ENCODE data around the gene RBM44.
"Not testable (repeated sequence)": the region's sequence is repeated elsewhere in the genome, so short reads cannot be mapped to it uniquely, and the experiment has no call there.

Gene RBM44, protein sequence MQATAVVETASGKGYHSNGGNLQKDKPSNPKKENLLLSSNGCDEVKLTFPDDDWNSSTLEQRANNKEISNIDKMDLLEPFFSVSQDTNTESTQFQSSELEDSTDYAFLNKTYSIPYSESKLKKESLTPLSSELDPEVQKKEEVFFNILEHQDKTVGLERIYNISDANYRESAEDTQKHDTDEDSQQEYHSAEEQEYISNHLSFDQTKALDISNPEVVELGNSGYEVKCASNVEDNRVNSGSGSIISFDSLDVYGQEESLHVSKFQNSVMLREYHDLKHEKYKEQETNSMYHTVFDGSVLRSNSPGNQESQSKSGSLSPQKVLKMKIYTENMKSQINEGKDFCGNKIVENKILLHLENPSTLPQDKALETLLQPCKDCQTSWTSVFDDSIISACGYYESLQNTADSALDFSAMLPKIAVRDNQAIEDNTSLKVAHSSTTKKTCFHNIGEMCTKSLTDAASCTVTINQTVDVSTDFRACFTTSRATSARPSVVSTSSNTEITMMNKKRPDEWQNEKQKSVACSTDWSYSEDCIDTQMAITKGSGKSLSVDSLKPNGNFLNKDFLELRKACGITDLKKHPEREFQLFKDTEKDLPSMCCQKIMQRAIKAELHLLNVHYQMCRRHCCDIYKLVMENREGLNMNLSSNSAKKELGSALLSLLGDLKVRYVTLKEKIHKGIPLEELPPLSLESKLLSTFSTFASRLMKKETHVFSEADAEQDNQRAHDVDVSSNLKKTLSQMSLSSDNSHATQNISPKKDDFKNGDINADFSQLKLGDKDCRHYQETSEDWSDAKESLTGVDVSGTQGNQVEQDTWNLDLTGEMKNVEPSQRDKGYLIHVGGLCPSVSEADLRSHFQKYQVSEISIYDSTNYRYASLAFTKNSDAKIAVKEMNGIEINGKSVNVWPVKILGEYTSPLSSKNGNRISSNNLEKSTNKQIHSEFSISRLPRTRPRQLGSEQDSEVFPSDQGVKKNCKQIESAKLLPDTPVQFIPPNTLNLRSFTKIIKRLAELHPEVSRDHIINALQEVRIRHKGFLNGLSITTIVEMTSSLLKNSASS

DNA sequence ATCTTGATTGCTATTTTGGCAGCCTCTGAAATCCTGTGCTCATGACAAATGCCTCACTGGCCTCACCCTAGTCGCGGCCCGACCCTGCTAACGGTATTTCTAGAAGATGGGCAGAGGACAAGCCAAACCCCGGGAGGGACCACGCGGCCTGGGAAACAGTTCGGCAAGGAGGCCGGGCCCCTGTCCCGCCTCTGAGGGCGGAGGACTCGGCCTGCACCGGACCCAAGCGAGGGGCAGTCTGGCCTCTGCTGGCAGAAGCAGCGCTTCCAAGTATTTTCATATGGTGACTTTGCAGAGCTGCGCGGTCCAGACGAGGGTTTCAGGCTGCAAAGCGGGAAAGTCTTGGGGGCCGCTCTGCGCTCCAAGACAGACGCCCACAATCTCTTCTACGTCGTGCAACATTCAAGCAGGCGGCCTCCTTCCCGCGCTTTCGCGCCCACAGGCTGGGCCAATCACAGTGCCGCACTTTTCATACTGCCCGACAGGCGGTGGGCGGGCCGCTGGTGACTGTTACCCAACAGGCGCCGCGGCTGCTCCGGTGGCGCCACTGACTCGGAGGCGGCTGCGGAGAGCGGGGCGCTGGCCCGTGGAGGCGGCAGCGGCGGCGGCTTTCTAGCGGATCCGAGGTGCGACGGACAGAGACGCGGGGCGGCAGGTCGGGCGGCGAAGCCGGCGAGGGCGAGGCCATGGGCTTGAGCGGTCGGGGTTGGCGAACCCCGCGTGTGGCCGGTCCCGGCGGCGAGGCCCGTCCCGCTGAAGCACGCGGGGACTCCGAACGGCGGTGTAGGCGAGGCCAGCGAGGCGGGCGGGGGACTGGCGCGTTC lies at the start of gene RBM44:
Gene RBM44 (plus strand): TSS at position 544 of the 824 bp plus-strand sequence. CDS start 14,831 bp downstream, outside the sequence.
- Mint-ChIP-seq H3K27me3 (ENCODE audit: low read depth, poor library complexity) (peaks cover 8% of the 10 kb centered on the region), H3K4me1 (no peaks in the 10 kb centered on the region), H3K9me3 (peaks cover 21% of the 10 kb centered on the region), H3K27ac (no peak within 1 kb of the TSS), H3K36me3 (ENCODE audit: low read depth) (peaks cover 13% of the 10 kb centered on the region), H3K4me3 (no peak within 1 kb of the TSS)
- TF ChIP-seq, protein P1, sequence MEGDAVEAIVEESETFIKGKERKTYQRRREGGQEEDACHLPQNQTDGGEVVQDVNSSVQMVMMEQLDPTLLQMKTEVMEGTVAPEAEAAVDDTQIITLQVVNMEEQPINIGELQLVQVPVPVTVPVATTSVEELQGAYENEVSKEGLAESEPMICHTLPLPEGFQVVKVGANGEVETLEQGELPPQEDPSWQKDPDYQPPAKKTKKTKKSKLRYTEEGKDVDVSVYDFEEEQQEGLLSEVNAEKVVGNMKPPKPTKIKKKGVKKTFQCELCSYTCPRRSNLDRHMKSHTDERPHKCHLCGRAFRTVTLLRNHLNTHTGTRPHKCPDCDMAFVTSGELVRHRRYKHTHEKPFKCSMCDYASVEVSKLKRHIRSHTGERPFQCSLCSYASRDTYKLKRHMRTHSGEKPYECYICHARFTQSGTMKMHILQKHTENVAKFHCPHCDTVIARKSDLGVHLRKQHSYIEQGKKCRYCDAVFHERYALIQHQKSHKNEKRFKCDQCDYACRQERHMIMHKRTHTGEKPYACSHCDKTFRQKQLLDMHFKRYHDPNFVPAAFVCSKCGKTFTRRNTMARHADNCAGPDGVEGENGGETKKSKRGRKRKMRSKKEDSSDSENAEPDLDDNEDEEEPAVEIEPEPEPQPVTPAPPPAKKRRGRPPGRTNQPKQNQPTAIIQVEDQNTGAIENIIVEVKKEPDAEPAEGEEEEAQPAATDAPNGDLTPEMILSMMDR (IDR thresholded peaks at IDR 0.05) = no peak
- DNase-seq = no peak

DNA sequence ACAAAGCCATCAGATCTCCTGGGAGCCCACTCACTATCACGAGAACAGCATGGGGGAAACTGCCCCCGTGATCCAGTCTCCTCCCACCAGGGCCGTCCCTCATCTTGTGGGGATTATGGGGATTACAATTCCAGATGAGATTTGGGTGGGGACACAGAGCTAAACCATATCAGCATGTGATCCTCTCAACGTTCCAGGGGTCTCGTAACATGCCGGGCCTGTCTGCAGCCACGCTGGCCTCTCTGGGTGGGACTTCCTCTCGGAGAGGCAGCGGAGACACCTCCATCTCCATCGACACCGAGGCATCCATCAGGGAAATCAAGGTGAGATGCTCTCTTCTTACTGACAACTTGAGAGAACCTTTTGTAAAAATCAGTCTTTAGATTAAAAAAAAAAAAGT lies 49.6 kb upstream of the RBM44 start:
- peaks cover 11% of the 10 kb centered on the region for H3K4me1 Mint-ChIP-seq
- peaks cover 4% of the 10 kb centered on the region for H3K27me3 Mint-ChIP-seq (ENCODE audit: low read depth, poor library complexity)
- no peak overlapping the region for H3K4me3 Mint-ChIP-seq
- H3K9me3 Mint-ChIP-seq = no peaks in the 10 kb centered on the region
- H3K27ac Mint-ChIP-seq = no peak overlapping the region
- DNase-seq = no peak
- TF ChIP-seq, protein P1 (IDR thresholded peaks at IDR 0.05) = no peak
- peaks cover 55% of the 10 kb centered on the region for H3K36me3 Mint-ChIP-seq (ENCODE audit: low read depth)

DNA sequence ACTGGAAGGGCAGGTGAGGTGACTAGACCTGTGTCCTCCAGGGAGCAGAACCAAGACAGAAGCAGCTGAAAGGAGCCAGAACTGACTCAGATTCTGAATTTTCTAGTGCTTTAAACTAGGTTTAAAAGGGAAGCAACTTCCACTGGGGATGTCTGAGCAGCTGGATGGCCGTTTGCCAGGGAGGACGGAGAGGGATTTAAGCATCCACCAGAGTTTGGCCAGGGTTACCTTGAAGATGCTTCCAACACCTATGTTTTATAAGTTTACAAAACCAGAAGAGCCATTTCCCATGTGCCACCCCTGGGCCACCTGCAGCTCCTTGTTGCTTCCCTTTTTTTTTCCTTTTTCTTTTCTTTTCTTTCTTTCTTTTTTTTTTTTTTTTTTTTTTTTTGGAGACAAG lies 48.6 kb upstream of the RBM44 start:
- Mint-ChIP-seq H3K36me3 (ENCODE audit: low read depth) (peaks cover 65% of the 10 kb centered on the region), H3K9me3 (no peaks in the 10 kb centered on the region), H3K4me3 (no peak overlapping the region), H3K27ac (no peak overlapping the region), H3K4me1 (peaks cover 4% of the 10 kb centered on the region), H3K27me3 (ENCODE audit: low read depth, poor library complexity) (peaks cover 4% of the 10 kb centered on the region)
- TF ChIP-seq, protein P1 (IDR thresholded peaks at IDR 0.05) = no peak
- no peak for DNase-seq

DNA sequence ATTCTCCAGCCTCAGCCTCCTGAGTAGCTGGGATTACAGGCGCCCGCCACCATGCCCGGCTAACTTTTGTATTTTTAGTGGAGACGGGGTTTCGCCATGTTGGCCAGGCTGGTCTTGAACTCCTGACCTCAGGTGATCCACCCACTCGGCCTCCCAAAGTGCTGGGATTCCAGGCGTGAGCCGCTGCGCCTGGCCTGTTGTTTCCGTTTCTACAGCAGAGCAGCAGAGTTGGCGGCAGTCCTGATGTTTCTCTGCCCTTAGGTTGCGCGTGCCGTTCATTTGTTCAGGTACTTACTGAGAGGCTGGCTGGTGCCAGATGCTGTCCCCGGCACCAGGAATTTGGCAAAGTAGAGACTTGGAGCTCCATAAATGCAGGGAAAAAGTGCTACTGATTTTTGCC lies 48.1 kb upstream of the RBM44 start:
- not testable (repeated sequence) for H3K4me1 Mint-ChIP-seq; H3K4me3 Mint-ChIP-seq; H3K27ac Mint-ChIP-seq; H3K9me3 Mint-ChIP-seq; H3K27me3 Mint-ChIP-seq (ENCODE audit: low read depth, poor library complexity); DNase-seq
- peaks cover 70% of the 10 kb centered on the region for H3K36me3 Mint-ChIP-seq (ENCODE audit: low read depth)

DNA sequence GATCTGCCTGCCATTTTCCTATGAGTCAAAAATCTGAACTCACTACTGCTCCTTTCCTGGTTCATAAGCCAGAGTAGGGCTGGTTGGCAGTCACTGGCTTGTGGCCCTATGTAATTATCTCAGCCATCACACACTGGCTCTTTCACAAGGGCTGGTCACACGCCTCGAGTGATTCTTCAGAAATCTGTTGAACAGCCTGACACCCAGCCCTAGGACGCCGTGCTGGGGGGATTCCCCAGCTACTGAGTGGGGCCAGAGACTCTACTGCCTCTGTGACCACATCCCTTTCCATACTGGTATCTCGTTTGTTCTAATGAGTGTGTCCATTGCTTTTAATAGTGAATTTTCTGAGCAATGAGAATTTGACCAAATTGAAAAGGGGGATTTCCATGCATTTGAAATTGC lies 45.8 kb upstream of the RBM44 start:
- no peak for DNase-seq
- no peak overlapping the region for H3K27ac Mint-ChIP-seq

More for the DNA sequence above, 45.8 kb upstream of the RBM44 start:
- Mint-ChIP-seq H3K4me3 (no peak overlapping the region), H3K27me3 (ENCODE audit: low read depth, poor library complexity) (peaks cover 6% of the 10 kb centered on the region), H3K36me3 (ENCODE audit: low read depth) (peaks cover 91% of the 10 kb centered on the region), H3K9me3 (peaks cover 6% of the 10 kb centered on the region), H3K4me1 (peaks cover 5% of the 10 kb centered on the region)
- TF ChIP-seq, protein P1 (IDR thresholded peaks at IDR 0.05) = no peak

Measured in nephron progenitor cell (in vitro differentiated cells).